ENCODE results near the gene CEACAM7. TPM values are rescaled to one million over a fixed set of nuclear protein-coding genes. Genes with fewer than 3 reads are reported as not detected.

The CEACAM7 gene
- total and polyA plus RNA-seq, 2 of the 13 experiments (the other 11 are each of a cell fraction or from before 2014, with no cell fraction given): not detected

- ATAC-seq (no peak), FAIRE-seq (no peak), DNase-seq (ENCODE audit: low spot score) (no peak)
- in situ Hi-C loops (cut with HindIII; ENCODE audit: extremely low pct_ligation_motif_present, low pct_unique_long_range_greater_than_20kb) (no loop called here), intact Hi-C loops (cut with micrococcal nuclease; ENCODE audit: unreplicated experiment) (no loop called here)
- no peak overlapping the region for H3K4me3 ChIP-seq (replicated peaks in 1 of 3; ENCODE audit: insufficient read depth in 1 of 3, low read depth in 2 of 3, low read length in 3 of 3)
- H3K9ac ChIP-seq (ENCODE audit: insufficient read depth, low read depth, low read length): no peak overlapping the region
- no peaks in the 10 kb centered on the region for H3K36me3 ChIP-seq (replicated peaks in 1 of 2; ENCODE audit: control insufficient read depth in 1 of 2, insufficient read depth in 2 of 2, low read length in 2 of 2)
- H3K79me2 ChIP-seq (ENCODE audit: insufficient read depth, low read length): no peaks in the 10 kb centered on the region
- H2AFZ ChIP-seq (ENCODE audit: low read length): no peak overlapping the region
- no peaks in the 10 kb centered on the region for H4K20me1 ChIP-seq (ENCODE audit: insufficient read depth, low read length)
- WGBS (ENCODE audit: low lambda C conversion rate): 2% methylated on average over 5 of the region's 5 CpGs
- ChIA-PET POLR2A (no interaction called here), CTCF (ENCODE audit: low intra/inter-chr PET ratio, low total read pairs) (no interaction called here)
- H3K4me2 ChIP-seq (ENCODE audit: low read depth, low read length): no peak overlapping the region
- H3K9me3 ChIP-seq (ENCODE audit: low read length): peaks cover 8% of the 10 kb centered on the region
- TF ChIP-seq NR3C1 (CRISPR knock-in tag; IDR thresholded peaks at IDR 0.05) (no peak), CREB1 (IDR thresholded peaks at IDR 0.05) (0 out of 2 replicates have a peak, but pooled peaks have one; percentile 28), CREB1 (CRISPR knock-in tag; IDR thresholded peaks at IDR 0.05) (no peak)
- H3K4me1 ChIP-seq (ENCODE audit: insufficient read depth, low read length): no peaks in the 10 kb centered on the region
- no peak overlapping the region for H3K27ac ChIP-seq (ENCODE audit: extremely low read length, insufficient read depth, low read length)
- no TSS peak for BruUV-seq (replicated peaks)
- H3K27me3 ChIP-seq (ENCODE audit: control insufficient read depth in 1 of 2, insufficient read depth in 2 of 2, low read length in 2 of 2): no peaks in the 10 kb centered on the region
These were observed 16.6 kb downstream of the CEACAM7 start for GRCh38 chr19:41671486-41671885.

GRCh38 chr19:41670755-41671154 is 17.3 kb downstream of the CEACAM7 start:
- Histone ChIP-seq H3K4me1 (ENCODE audit: insufficient read depth, low read length) (no peaks in the 10 kb centered on the region), H4K20me1 (ENCODE audit: insufficient read depth, low read length) (no peaks in the 10 kb centered on the region), H3K36me3 (replicated peaks in 1 of 2; ENCODE audit: control insufficient read depth in 1 of 2, insufficient read depth in 2 of 2, low read length in 2 of 2) (no peaks in the 10 kb centered on the region), H3K27me3 (ENCODE audit: control insufficient read depth in 1 of 2, insufficient read depth in 2 of 2, low read length in 2 of 2) (no peaks in the 10 kb centered on the region), H3K79me2 (ENCODE audit: insufficient read depth, low read length) (no peaks in the 10 kb centered on the region), H3K9ac (ENCODE audit: insufficient read depth, low read depth, low read length) (no peak overlapping the region), H3K4me3 (replicated peaks in 1 of 3; ENCODE audit: insufficient read depth in 1 of 3, low read depth in 2 of 3, low read length in 3 of 3) (no peak overlapping the region), H3K4me2 (ENCODE audit: low read depth, low read length) (no peak overlapping the region), H3K27ac (ENCODE audit: extremely low read length, insufficient read depth, low read length) (no peak overlapping the region), H3K9me3 (ENCODE audit: low read length) (peaks cover 15% of the 10 kb centered on the region), H2AFZ (ENCODE audit: low read length) (no peak overlapping the region)
- FAIRE-seq: no peak
- BruUV-seq (replicated peaks): no TSS peak
- CTCF ChIA-PET (ENCODE audit: low intra/inter-chr PET ratio, low total read pairs): no interaction called here
- intact Hi-C loops (cut with micrococcal nuclease; ENCODE audit: unreplicated experiment): no loop called here
- ATAC-seq: no peak
- DNase-seq (ENCODE audit: low spot score): no peak
- in situ Hi-C loops (cut with HindIII; ENCODE audit: extremely low pct_ligation_motif_present, low pct_unique_long_range_greater_than_20kb): no loop called here
- TF ChIP-seq KMT2A (CRISPR knock-in tag; IDR thresholded peaks at IDR 0.05) (no peak), ZNF503 (CRISPR knock-in tag; IDR thresholded peaks at IDR 0.05) (no peak), SCMH1 (CRISPR knock-in tag; IDR thresholded peaks at IDR 0.05; ENCODE audit: borderline replicate concordance) (no peak), CEBPB (IDR thresholded peaks at IDR 0.05; ENCODE audit: borderline replicate concordance, low read depth, low read length) (no peak), ZNF253 (CRISPR knock-in tag; IDR thresholded peaks at IDR 0.05; ENCODE audit: borderline replicate concordance) (no peak)
- POLR2A ChIA-PET: no interaction called here

Measured in HepG2 (cell line).